HCT116 (cell line): ENCODE results near the gene PEX10. TPM values are rescaled to one million over a fixed set of nuclear protein-coding genes. Genes with fewer than 3 reads are reported as not detected.

ENCODE experiments used
- ATAC-seq: fragments of 200-7000 bp; cut with Tn5 transposase; 2 replicates; pipeline ENCODE4 v1.9.1; 2020; ENCODE audit warnings: mild to moderate bottlenecking, moderate library complexity
- BruUV-seq: library from RNA; stranded (reverse); fragments of 400-500 nt; replicated peaks from 2 replicates; lab custom pipeline; 2021; lab: Mats Ljungman, UMichigan
- CTCF ChIA-PET: fragments of 300-600 bp; sonication (Branson Sonifier 250); formaldehyde crosslinking; loops from one replicate; lab custom pipeline; 2021; ENCODE audit warnings: antibody characterized with exemption; lab: Charles Lee
- POLR2A ChIA-PET: fragments of 300-600, 350-600 bp; sonication (Branson Sonifier 250); formaldehyde crosslinking; loops from one replicate; lab custom pipeline; 2021; ENCODE audit warnings: antibody characterized with exemption; lab: Charles Lee
- RAD21 ChIA-PET, 2 experiments: fragments of 300-600 bp; sonication (Branson Sonifier 250); formaldehyde crosslinking; loops; one replicate each; lab custom pipeline; 2023; ENCODE audit warnings: low total read pairs in 2 of 2; ENCODE audit not compliant: uncharacterized antibody in 2 of 2, unreplicated experiment in 2 of 2, low non-redundant PET in 1 of 2; lab: Charles Lee
- DNase-seq: peaks from one replicate; pipeline ENCODE4 v3.0.0-alpha.2; 2010; ENCODE audit warnings: low read depth, low spot score
- H2AFZ ChIP-seq: fragments of 200-600 bp; shearing (Covaris generic), sonication (generic); 2 replicates; pipeline ENCODE4 v1.6.1; 2017; ENCODE audit warnings: low read depth, mixed run types, mixed read lengths, antibody characterized with exemption, low read length; ENCODE audit not compliant: poor library complexity, severe bottlenecking
- H3K27ac ChIP-seq: 2 replicates; pipeline ENCODE4 v1.5.1; 2012; ENCODE audit warnings: low read depth, low read length
- H3K27me3 ChIP-seq: fragments of 200-600 bp; sonication (generic); 2 replicates; pipeline ENCODE4 v1.6.1; 2016; ENCODE audit warnings: mixed run types, low read length, mixed read lengths; ENCODE audit not compliant: insufficient read depth
- H3K36me3 ChIP-seq, 2 experiments: fragments of 200-500 bp in 1 of 2; fragments of 200-600 bp in 1 of 2; sonication (Bioruptor generic) in 1 of 2; sonication (generic) in 1 of 2; 2 replicates each; pipeline versions ENCODE4 v1.5.1 to v1.6.1; 2014 to 2016; ENCODE audit warnings: low read length in 2 of 2, inconsistent platforms in 1 of 2, mixed read lengths in 1 of 2, mixed run types in 1 of 2; ENCODE audit not compliant: insufficient read depth in 2 of 2, control insufficient read depth in 1 of 2
- H3K4me1 ChIP-seq, 2 experiments: fragments of 200-600 bp in 1 of 2; sonication (generic) in 1 of 2; 2 replicates each; pipeline versions ENCODE4 v1.5.1 to v1.6.1; 2012 to 2017; ENCODE audit warnings: low read length in 2 of 2, inconsistent platforms in 1 of 2, mild to moderate bottlenecking in 1 of 2, mixed read lengths in 1 of 2, mixed run types in 1 of 2, moderate library complexity in 1 of 2; ENCODE audit not compliant: insufficient read depth in 2 of 2, control insufficient read depth in 1 of 2
- H3K4me2 ChIP-seq: fragments of 200-600 bp; sonication (generic); 2 replicates; pipeline ENCODE4 v1.6.1; 2017; ENCODE audit warnings: mixed run types, low read length, mixed read lengths
- H3K4me3 ChIP-seq, 2 experiments: fragments of 200-600 bp in 1 of 2; sonication (generic) in 1 of 2; replicated peaks in 1 of 2; 2 replicates each; pipeline ENCODE4 v1.5.1; 2011 to 2016; ENCODE audit warnings: low read length in 2 of 2, control low read depth in 1 of 2, low read depth in 1 of 2, mild to moderate bottlenecking in 1 of 2, mixed read lengths in 1 of 2, mixed run types in 1 of 2
- H3K79me2 ChIP-seq: fragments of 200-600 bp; sonication (generic); 2 replicates; pipeline ENCODE4 v1.6.1; 2017; ENCODE audit warnings: mild to moderate bottlenecking, mixed run types, low read length, moderate library complexity, mixed read lengths; ENCODE audit not compliant: insufficient read depth
- H3K9ac ChIP-seq: fragments of 200-600 bp; sonication (generic); 2 replicates; pipeline ENCODE4 v1.6.1; 2016; ENCODE audit warnings: low read length, mixed read lengths
- H3K9me2 ChIP-seq: fragments of 200-600 bp; sonication (generic), shearing (Covaris generic); 2 replicates; pipeline ENCODE4 v1.6.1; 2017; ENCODE audit warnings: mixed run types, mild to moderate bottlenecking, moderate library complexity; ENCODE audit not compliant: insufficient read depth
- H3K9me3 ChIP-seq, 2 experiments: fragments of 200-500 bp in 1 of 2; fragments of 200-600 bp in 1 of 2; sonication (Bioruptor generic) in 1 of 2; sonication (generic) in 1 of 2; 2 replicates each; pipeline ENCODE4 v1.6.1; 2014 to 2017; ENCODE audit warnings: low read length in 2 of 2, mixed read lengths in 2 of 2, inconsistent platforms in 1 of 2, low read depth in 1 of 2, mild to moderate bottlenecking in 1 of 2, mixed run types in 1 of 2, moderate library complexity in 1 of 2; ENCODE audit not compliant: control insufficient read depth in 1 of 2, insufficient read depth in 1 of 2
- H4K20me1 ChIP-seq: fragments of 200-600 bp; sonication (generic), shearing (Covaris generic); 2 replicates; pipeline ENCODE4 v1.6.1; 2017; ENCODE audit warnings: mixed run types, mild to moderate bottlenecking, moderate library complexity; ENCODE audit not compliant: insufficient read depth
- ATF3 ChIP-seq: IDR thresholded peaks from 2 replicates; pipeline ENCODE4 v1.6.1; 2012
- CEBPB ChIP-seq: IDR thresholded peaks from 2 replicates; pipeline ENCODE4 v1.6.1; 2012; ENCODE audit warnings: low read depth
- EZH2phosphoT487 ChIP-seq: fragments of 200-600 bp; IDR thresholded peaks from 2 replicates; pipeline ENCODE4 v1.6.1; 2018; ENCODE audit warnings: antibody characterized with exemption, borderline replicate concordance
- JUND ChIP-seq: IDR thresholded peaks from 2 replicates; pipeline ENCODE4 v1.6.1; 2012
- POLR2A ChIP-seq: IDR thresholded peaks from 2 replicates; pipeline ENCODE4 v1.7.0; 2011; ENCODE audit warnings: borderline replicate concordance; ENCODE audit not compliant: insufficient read depth, insufficient read length; ENCODE audit errors: extremely low read depth
- POLR2AphosphoS5 ChIP-seq: IDR thresholded peaks from 2 replicates; pipeline ENCODE4 v1.6.1; 2011; ENCODE audit warnings: mild to moderate bottlenecking, low read depth, low read length, moderate library complexity
- RAD21 ChIP-seq: IDR thresholded peaks from 2 replicates; pipeline ENCODE4 v1.6.1; 2012; ENCODE audit warnings: low read depth, mild to moderate bottlenecking
- SIN3A ChIP-seq: IDR thresholded peaks from 2 replicates; pipeline ENCODE4 v1.6.1; 2012; ENCODE audit warnings: low read depth
- SP1 ChIP-seq: IDR thresholded peaks from 2 replicates; pipeline ENCODE4 v1.6.1; 2012; ENCODE audit warnings: low read depth
- SRF ChIP-seq: IDR thresholded peaks from 2 replicates; pipeline ENCODE4 v1.6.1; 2012; ENCODE audit warnings: low read depth
- YY1 ChIP-seq: IDR thresholded peaks from 2 replicates; pipeline ENCODE4 v1.6.1; 2011; ENCODE audit warnings: low read length, low read depth, moderate library complexity, mild to moderate bottlenecking; ENCODE audit not compliant: insufficient replicate concordance; ENCODE audit errors: extremely low read depth
- ZNF274 ChIP-seq: fragments of 200-500 bp; sonication (Bioruptor generic); IDR thresholded peaks from 2 replicates; pipeline ENCODE4 v1.6.1; 2014; ENCODE audit warnings: mild to moderate bottlenecking, low read depth, low read length, inconsistent platforms
- intact Hi-C: fragments of 100-400 bp; cut with micrococcal nuclease; formaldehyde crosslinking; loops from 2 replicates; pipeline ENCODE4 v1.10.0; 2022
- total RNA-seq: library from RNA; stranded (reverse); gene quantifications from one replicate; pipeline ENCODE4 v1.2.1, GENCODE V29; 2021; ENCODE audit not compliant: unreplicated experiment
- TF ChIP-seq, protein P1 (sequence below): IDR thresholded peaks from 2 replicates; pipeline ENCODE4 v1.6.1; 2012
- TF ChIP-seq, protein P2 (sequence below): IDR thresholded peaks from 2 replicates; pipeline ENCODE4 v1.6.1; 2011; ENCODE audit warnings: mild to moderate bottlenecking, low read length, moderate library complexity; ENCODE audit not compliant: insufficient replicate concordance; ENCODE audit errors: extremely low read depth

PEX10 gene
- total RNA-seq, 1 experiment from 2014 or later, result 27.9 TPM

- no peak for DNase-seq
- no TSS peak for BruUV-seq
- H3K79me2 ChIP-seq, result no peaks in the 10 kb centered on the region
- H2AFZ ChIP-seq, result no peak overlapping the region
- H3K36me3 ChIP-seq, result no peaks in the 10 kb centered on the region
- H3K4me3 ChIP-seq, result no peak overlapping the region
- H4K20me1 ChIP-seq, result no peaks in the 10 kb centered on the region
- H3K4me1 ChIP-seq, result peaks cover 13 to 15% of the 10 kb centered on the region in 2 experiments; a peak in 3 of 4 replicates
- TF ChIP-seq SP1 (no peak), POLR2AphosphoS5 (no peak), EZH2phosphoT487 (no peak), YY1 (no peak), CEBPB (no peak), SRF (no peak), JUND (no peak), RAD21 (no peak), POLR2A (no peak), SIN3A (no peak), ATF3 (no peak), ZNF274 (no peak)
- TF ChIP-seq, protein P1, sequence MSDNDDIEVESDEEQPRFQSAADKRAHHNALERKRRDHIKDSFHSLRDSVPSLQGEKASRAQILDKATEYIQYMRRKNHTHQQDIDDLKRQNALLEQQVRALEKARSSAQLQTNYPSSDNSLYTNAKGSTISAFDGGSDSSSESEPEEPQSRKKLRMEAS, result no peak
- TF ChIP-seq, protein P2, sequence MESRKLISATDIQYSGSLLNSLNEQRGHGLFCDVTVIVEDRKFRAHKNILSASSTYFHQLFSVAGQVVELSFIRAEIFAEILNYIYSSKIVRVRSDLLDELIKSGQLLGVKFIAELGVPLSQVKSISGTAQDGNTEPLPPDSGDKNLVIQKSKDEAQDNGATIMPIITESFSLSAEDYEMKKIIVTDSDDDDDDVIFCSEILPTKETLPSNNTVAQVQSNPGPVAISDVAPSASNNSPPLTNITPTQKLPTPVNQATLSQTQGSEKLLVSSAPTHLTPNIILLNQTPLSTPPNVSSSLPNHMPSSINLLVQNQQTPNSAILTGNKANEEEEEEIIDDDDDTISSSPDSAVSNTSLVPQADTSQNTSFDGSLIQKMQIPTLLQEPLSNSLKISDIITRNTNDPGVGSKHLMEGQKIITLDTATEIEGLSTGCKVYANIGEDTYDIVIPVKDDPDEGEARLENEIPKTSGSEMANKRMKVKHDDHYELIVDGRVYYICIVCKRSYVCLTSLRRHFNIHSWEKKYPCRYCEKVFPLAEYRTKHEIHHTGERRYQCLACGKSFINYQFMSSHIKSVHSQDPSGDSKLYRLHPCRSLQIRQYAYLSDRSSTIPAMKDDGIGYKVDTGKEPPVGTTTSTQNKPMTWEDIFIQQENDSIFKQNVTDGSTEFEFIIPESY, result no peak
- TF ChIP-seq, all 23 proteins: peak for 0
- CTCF ChIA-PET, result no interaction called here
- Histone ChIP-seq H3K27ac (no peak overlapping the region), H3K9ac (no peak overlapping the region), H3K4me2 (no peak overlapping the region), H3K9me2 (no peaks in the 10 kb centered on the region), H3K9me3 (no peaks in the 10 kb centered on the region), H3K27me3 (no peaks in the 10 kb centered on the region)
- ATAC-seq, result no peak
- POLR2A ChIA-PET, result no interaction called here
- RAD21 ChIA-PET, result no interaction called here
- intact Hi-C loops, result no loop called here
Measured at GRCh38 chr1:2358651-2359640, 53.4 kb downstream of the PEX10 start.
